Measurements from ENCODE around the gene LIMS2. TPM values are rescaled to one million over a fixed set of nuclear protein-coding genes. Genes with fewer than 3 reads are reported as not detected.

The LIMS2 gene
- polyA plus RNA-seq, 1 donor (not counting 4 experiments of a cell fraction or from before 2014, with no cell fraction given) = not detected

- Histone ChIP-seq H3K9ac (ENCODE audit: control insufficient read depth, extremely low read depth, insufficient read depth, low read length) (no peak overlapping the region), H3K9me1 (ENCODE audit: control insufficient read depth, extremely low read depth, insufficient read depth, low read length) (no peaks in the 10 kb centered on the region), H3K4me2 (ENCODE audit: control insufficient read depth, extremely low read depth, insufficient read depth, low read depth, low read length) (no peak overlapping the region), H3K4me1 (ENCODE audit: control insufficient read depth, extremely low read depth, insufficient read depth, low read length) (no peaks in the 10 kb centered on the region), H3K27me3 (ENCODE audit: control insufficient read depth, extremely low read depth, insufficient read depth, low read length) (no peaks in the 10 kb centered on the region), H3K9me3 (ENCODE audit: control insufficient read depth, low read depth, low read length) (no peaks in the 10 kb centered on the region), H3K4me3 (ENCODE audit: control insufficient read depth in 2 of 3, extremely low read depth in 1 of 3, insufficient read depth in 2 of 3, low read depth in 1 of 3, low read length in 3 of 3) (no peak overlapping the region), H3K27ac (ENCODE audit: control insufficient read depth, insufficient read depth, low read length) (no peak overlapping the region), H2AFZ (ENCODE audit: control insufficient read depth, low read length) (no peak overlapping the region), H4K20me1 (ENCODE audit: control insufficient read depth, extremely low read depth, insufficient read depth, low read length) (no peaks in the 10 kb centered on the region), H3K36me3 (ENCODE audit: control insufficient read depth in 2 of 2, extremely low read depth in 1 of 2, insufficient read depth in 2 of 2, low read length in 2 of 2) (no peaks in the 10 kb centered on the region), H3K79me2 (ENCODE audit: control insufficient read depth, insufficient read depth, low read length) (no peaks in the 10 kb centered on the region)
- DNase-seq (ENCODE audit: low read depth, low spot score) = no peak
- no peak for TF ChIP-seq EZH2 (IDR thresholded peaks at IDR 0.05; ENCODE audit: low read length)
- TF ChIP-seq, protein P1, sequence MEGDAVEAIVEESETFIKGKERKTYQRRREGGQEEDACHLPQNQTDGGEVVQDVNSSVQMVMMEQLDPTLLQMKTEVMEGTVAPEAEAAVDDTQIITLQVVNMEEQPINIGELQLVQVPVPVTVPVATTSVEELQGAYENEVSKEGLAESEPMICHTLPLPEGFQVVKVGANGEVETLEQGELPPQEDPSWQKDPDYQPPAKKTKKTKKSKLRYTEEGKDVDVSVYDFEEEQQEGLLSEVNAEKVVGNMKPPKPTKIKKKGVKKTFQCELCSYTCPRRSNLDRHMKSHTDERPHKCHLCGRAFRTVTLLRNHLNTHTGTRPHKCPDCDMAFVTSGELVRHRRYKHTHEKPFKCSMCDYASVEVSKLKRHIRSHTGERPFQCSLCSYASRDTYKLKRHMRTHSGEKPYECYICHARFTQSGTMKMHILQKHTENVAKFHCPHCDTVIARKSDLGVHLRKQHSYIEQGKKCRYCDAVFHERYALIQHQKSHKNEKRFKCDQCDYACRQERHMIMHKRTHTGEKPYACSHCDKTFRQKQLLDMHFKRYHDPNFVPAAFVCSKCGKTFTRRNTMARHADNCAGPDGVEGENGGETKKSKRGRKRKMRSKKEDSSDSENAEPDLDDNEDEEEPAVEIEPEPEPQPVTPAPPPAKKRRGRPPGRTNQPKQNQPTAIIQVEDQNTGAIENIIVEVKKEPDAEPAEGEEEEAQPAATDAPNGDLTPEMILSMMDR (optimal IDR thresholded peaks at IDR 0.05 in 1 of 3, IDR thresholded peaks at IDR 0.05 in 1 of 3, conservative IDR thresholded peaks at IDR 0.05 in 1 of 3; ENCODE audit: extremely low read depth in 1 of 3, insufficient read depth in 2 of 3, low read length in 3 of 3) = no peak
- no peak for FAIRE-seq
- dilution Hi-C loops (cut with MboI; ENCODE audit: extremely low pct_ligation_motif_present, low sequenced_read_pairs) = loop anchor here (25.0 kb wide), 1 partner anchor 89 kb away; the partner anchor contains the start of gene LIMS2
Measured at GRCh38 chr2:127598711-127599110, 76.6 kb downstream of the LIMS2 start.

- Histone ChIP-seq H3K9me1 (ENCODE audit: control insufficient read depth, extremely low read depth, insufficient read depth, low read length) (no peaks in the 10 kb centered on the region), H3K27me3 (ENCODE audit: control insufficient read depth, extremely low read depth, insufficient read depth, low read length) (no peaks in the 10 kb centered on the region), H3K27ac (ENCODE audit: control insufficient read depth, insufficient read depth, low read length) (no peak overlapping the region), H3K4me3 (ENCODE audit: control insufficient read depth in 2 of 3, extremely low read depth in 1 of 3, insufficient read depth in 2 of 3, low read depth in 1 of 3, low read length in 3 of 3) (no peak overlapping the region), H3K36me3 (ENCODE audit: control insufficient read depth in 2 of 2, extremely low read depth in 1 of 2, insufficient read depth in 2 of 2, low read length in 2 of 2) (no peaks in the 10 kb centered on the region), H2AFZ (ENCODE audit: control insufficient read depth, low read length) (no peak overlapping the region), H3K79me2 (ENCODE audit: control insufficient read depth, insufficient read depth, low read length) (no peaks in the 10 kb centered on the region), H3K9ac (ENCODE audit: control insufficient read depth, extremely low read depth, insufficient read depth, low read length) (no peak overlapping the region), H3K4me2 (ENCODE audit: control insufficient read depth, extremely low read depth, insufficient read depth, low read depth, low read length) (no peak overlapping the region), H3K9me3 (ENCODE audit: control insufficient read depth, low read depth, low read length) (no peaks in the 10 kb centered on the region), H4K20me1 (ENCODE audit: control insufficient read depth, extremely low read depth, insufficient read depth, low read length) (no peaks in the 10 kb centered on the region), H3K4me1 (ENCODE audit: control insufficient read depth, extremely low read depth, insufficient read depth, low read length) (no peaks in the 10 kb centered on the region)
- dilution Hi-C loops (cut with MboI; ENCODE audit: extremely low pct_ligation_motif_present, low sequenced_read_pairs) = loop anchor here (25.0 kb wide), 1 partner anchor 89 kb away; the partner anchor contains the start of gene LIMS2
- DNase-seq (ENCODE audit: low read depth, low spot score) (no peak), FAIRE-seq (peak; percentile 34)
- TF ChIP-seq, protein P1 (optimal IDR thresholded peaks at IDR 0.05 in 1 of 3, IDR thresholded peaks at IDR 0.05 in 1 of 3, conservative IDR thresholded peaks at IDR 0.05 in 1 of 3; ENCODE audit: extremely low read depth in 1 of 3, insufficient read depth in 2 of 3, low read length in 3 of 3) = no peak
- no peak for TF ChIP-seq EZH2 (IDR thresholded peaks at IDR 0.05; ENCODE audit: low read length)
Measured at GRCh38 chr2:127597984-127598380, 77.3 kb downstream of the LIMS2 start.
